DND-41 (cell line): ENCODE data around the gene PRTN3.

ENCODE experiments used
- ATAC-seq: fragments of 200-7000 bp; cut with Tn5 transposase; 3 replicates; pipeline ENCODE4 v1.9.1; 2021; ENCODE audit warnings: low read depth; ENCODE audit not compliant: insufficient read depth
- DNase-seq: peaks from one replicate; pipeline ENCODE4 v3.0.0-alpha.2; 2020
- H2AFZ ChIP-seq: 2 replicates; pipeline ENCODE4 v1.6.0; 2012; ENCODE audit warnings: low read depth, low read length
- H3K27ac ChIP-seq: 2 replicates; pipeline ENCODE4 v1.5.1; 2012; ENCODE audit warnings: low read length, inconsistent platforms
- H3K27me3 ChIP-seq: fragments of 200-600 bp; sonication (generic); 2 replicates; pipeline ENCODE4 v1.6.0; 2012; ENCODE audit warnings: low read length, mild to moderate bottlenecking, inconsistent platforms; ENCODE audit not compliant: insufficient read depth, poor library complexity
- H3K36me3 ChIP-seq: 2 replicates; pipeline ENCODE4 v1.5.1; 2012; ENCODE audit warnings: low read length, inconsistent platforms; ENCODE audit not compliant: insufficient read depth
- H3K4me1 ChIP-seq: 2 replicates; pipeline ENCODE4 v1.5.1; 2012; ENCODE audit warnings: mild to moderate bottlenecking, low read length; ENCODE audit not compliant: insufficient read depth
- H3K4me2 ChIP-seq: 2 replicates; pipeline ENCODE4 v1.6.0; 2012; ENCODE audit warnings: mild to moderate bottlenecking, moderate library complexity, low read length, inconsistent platforms; ENCODE audit not compliant: insufficient read depth
- H3K4me3 ChIP-seq, 2 experiments: fragments of 200-600 bp in 1 of 2; shearing (Covaris generic) in 1 of 2; 2 replicates each; pipeline ENCODE4 v1.5.1; 2012 to 2016; ENCODE audit warnings: inconsistent platforms in 2 of 2, low read length in 2 of 2, mild to moderate bottlenecking in 2 of 2, low read depth in 1 of 2, moderate library complexity in 1 of 2
- H3K79me2 ChIP-seq: 2 replicates; pipeline ENCODE4 v1.6.0; 2012; ENCODE audit warnings: low read length, inconsistent platforms; ENCODE audit not compliant: insufficient read depth
- H3K9ac ChIP-seq: 2 replicates; pipeline ENCODE4 v1.6.0; 2012; ENCODE audit warnings: low read depth, mild to moderate bottlenecking, inconsistent platforms, low read length, moderate library complexity
- H3K9me3 ChIP-seq: 2 replicates; pipeline ENCODE4 v1.5.1; 2012; ENCODE audit warnings: low read length, moderate library complexity, mild to moderate bottlenecking, inconsistent platforms; ENCODE audit not compliant: insufficient read depth, severe bottlenecking
- H4K20me1 ChIP-seq: 2 replicates; pipeline ENCODE4 v1.6.0; 2012; ENCODE audit warnings: low read length; ENCODE audit not compliant: insufficient read depth
- CTCF ChIP-seq: IDR thresholded peaks from 2 replicates; pipeline ENCODE4 v1.5.1; 2012; ENCODE audit warnings: borderline replicate concordance, low read length, moderate library complexity, mild to moderate bottlenecking; ENCODE audit not compliant: poor library complexity, severe bottlenecking; ENCODE audit errors: extremely low read depth
- EZH2 ChIP-seq: IDR thresholded peaks from 3 replicates; pipeline ENCODE4 v1.6.1; 2012; ENCODE audit warnings: borderline replicate concordance, low read depth, mild to moderate bottlenecking, moderate library complexity, low read length, inconsistent platforms; ENCODE audit not compliant: severe bottlenecking

PRTN3 gene

GRCh38 chr19:887599-887998 is 46.8 kb downstream of the PRTN3 start:
- H3K27ac ChIP-seq: no peak overlapping the region
- no peak overlapping the region for H3K9ac ChIP-seq
- H3K27me3 ChIP-seq: no peaks in the 10 kb centered on the region
- H3K4me1 ChIP-seq: peaks cover 16% of the 10 kb centered on the region
- no peak overlapping the region for H3K4me3 ChIP-seq
- H3K4me2 ChIP-seq: no peak overlapping the region
- peaks cover 5% of the 10 kb centered on the region for H4K20me1 ChIP-seq
- TF ChIP-seq EZH2 (no peak), CTCF (no peak)
- peaks cover 75% of the 10 kb centered on the region for H3K36me3 ChIP-seq
- no peak overlapping the region for H2AFZ ChIP-seq
- H3K9me3 ChIP-seq: no peaks in the 10 kb centered on the region
- DNase-seq (no peak), ATAC-seq (no peak)
- H3K79me2 ChIP-seq: peaks cover 21% of the 10 kb centered on the region

GRCh38 chr19:888581-889385 is 48.0 kb downstream of the PRTN3 start:
- Histone ChIP-seq H3K4me3 (no peak overlapping the region), H2AFZ (no peak overlapping the region), H3K9me3 (no peaks in the 10 kb centered on the region), H3K27me3 (no peaks in the 10 kb centered on the region), H3K79me2 (peaks cover 21% of the 10 kb centered on the region), H3K4me1 (peaks cover 20% of the 10 kb centered on the region), H3K9ac (no peak overlapping the region), H3K36me3 (peaks cover 65% of the 10 kb centered on the region), H4K20me1 (peaks cover 5% of the 10 kb centered on the region), H3K4me2 (no peak overlapping the region), H3K27ac (no peak overlapping the region)
- ATAC-seq: no peak
- DNase-seq: no peak
- TF ChIP-seq CTCF (no peak), EZH2 (no peak)

- H3K36me3 ChIP-seq: peaks cover 57% of the 10 kb centered on the region
- no peak for ATAC-seq
Measured at GRCh38 chr19:889662-890295, 49.0 kb downstream of the PRTN3 start.

More at GRCh38 chr19:889662-890295, 49.0 kb downstream of the PRTN3 start:
- no peak overlapping the region for H2AFZ ChIP-seq
- DNase-seq: no peak
- no peaks in the 10 kb centered on the region for H3K9me3 ChIP-seq
- H3K4me1 ChIP-seq: peaks cover 27% of the 10 kb centered on the region
- no peak for TF ChIP-seq EZH2
- no peak for TF ChIP-seq CTCF
- peaks cover 21% of the 10 kb centered on the region for H3K79me2 ChIP-seq
- H3K4me3 ChIP-seq: no peak overlapping the region
- no peak overlapping the region for H3K27ac ChIP-seq
- peaks cover 5% of the 10 kb centered on the region; the same call in 1 of the 2 replicates for H4K20me1 ChIP-seq
- no peak overlapping the region for H3K4me2 ChIP-seq
- H3K9ac ChIP-seq: no peak overlapping the region
- no peaks in the 10 kb centered on the region for H3K27me3 ChIP-seq
